Stimulated activated CD8-positive, alpha-beta memory T cell treated with anti-CD3 and anti-CD28 coated beads, Interleukin-12 subunit alpha, Interleukin-12 subunit beta, amount 100 ng/mL, for 4 hours (primary cell): Measurements from ENCODE around the gene TTC28.
A peak's percentile ranks its signal among the peaks of the same experiment; 100 is the strongest.

Experiments used
- DNase-seq: peaks from one replicate; pipeline ENCODE4 v3.0.0-alpha.2; 2020; ENCODE audit warnings: low read depth

TTC28 gene

GRCh38 chr22:28019881-28020861, 659.5 kb downstream of the TTC28 start:
- peak; percentile 18 for DNase-seq

- DNase-seq, result no peak
Measured at GRCh38 chr22:28019360-28019759, 660.3 kb downstream of the TTC28 start.

- no peak for DNase-seq
Measured at GRCh38 chr22:28018461-28018927, 661.1 kb downstream of the TTC28 start.

GRCh38 chr22:28017859-28018258, 661.8 kb downstream of the TTC28 start:
- no peak for DNase-seq

- no peak for DNase-seq
Measured at GRCh38 chr22:28017558-28017820, 662.2 kb downstream of the TTC28 start.

- DNase-seq, result no peak
Measured at GRCh38 chr22:28016781-28017557, 662.7 kb downstream of the TTC28 start.

- DNase-seq, result no peak
Measured at GRCh38 chr22:28015676-28016601, 663.7 kb downstream of the TTC28 start.

GRCh38 chr22:28015046-28015425, 664.6 kb downstream of the TTC28 start:
- DNase-seq, result no peak

- DNase-seq, result no peak
Measured at GRCh38 chr22:28014211-28015045, 665.2 kb downstream of the TTC28 start.

GRCh38 chr22:28013611-28014010, 666.0 kb downstream of the TTC28 start:
- no peak for DNase-seq

- no peak for DNase-seq
Measured at GRCh38 chr22:28012832-28013460, 666.7 kb downstream of the TTC28 start.

GRCh38 chr22:28009272-28009827, 670.3 kb downstream of the TTC28 start:
- DNase-seq, result peak; percentile 48

GRCh38 chr22:28008649-28009048, 671.0 kb downstream of the TTC28 start:
- no peak for DNase-seq

- DNase-seq, result no peak
Measured at GRCh38 chr22:28008056-28008455, 671.6 kb downstream of the TTC28 start.

- DNase-seq, result no peak
Measured at GRCh38 chr22:28006271-28006670, 673.4 kb downstream of the TTC28 start.

GRCh38 chr22:28005513-28005912, 674.1 kb downstream of the TTC28 start:
- DNase-seq, result no peak

GRCh38 chr22:28004021-28004420, 675.6 kb downstream of the TTC28 start:
- DNase-seq, result no peak

- DNase-seq, result no peak
Measured at GRCh38 chr22:28002863-28003565, 676.6 kb downstream of the TTC28 start.

- DNase-seq, result no peak
Measured at GRCh38 chr22:28002181-28002700, 677.4 kb downstream of the TTC28 start.
